A549 treated with dexamethasone at 1 μM for 4 hours (cell line): ENCODE data around the gene FAM9B. TPM values are rescaled to one million over a fixed set of nuclear protein-coding genes. Genes with fewer than 3 reads are reported as not detected.

Experiments
- total RNA-seq: library from RNA; stranded (reverse); fragments of 200-300 nt; extraction: Qiagen RNA extraction; gene quantifications from 5 replicates; pipeline ENCODE4 v1.2.3, GENCODE V29; 2022

The FAM9B gene
- total RNA-seq: 0.06 to 0.09 TPM in 2 of 5 replicates, not detected in the others

GRCh38 chrX:9033989-9034388 is at the start of gene FAM9B:
FAM9B (minus strand) TSS chrX:9034127; CDS start chrX:9032986, 1,141 bp downstream.

Other genes starting within 250 kb of the FAM9B start
- gene FAM9A, start 232.7 kb downstream of the FAM9B start, total RNA-seq: not detected in 5 replicates